ENCODE data around the gene CPEB2. TPM values are rescaled to one million over a fixed set of nuclear protein-coding genes. Genes with fewer than 3 reads are reported as not detected.

Gene CPEB2
- total RNA-seq, 1 donor, result 23.9 TPM

DNA sequence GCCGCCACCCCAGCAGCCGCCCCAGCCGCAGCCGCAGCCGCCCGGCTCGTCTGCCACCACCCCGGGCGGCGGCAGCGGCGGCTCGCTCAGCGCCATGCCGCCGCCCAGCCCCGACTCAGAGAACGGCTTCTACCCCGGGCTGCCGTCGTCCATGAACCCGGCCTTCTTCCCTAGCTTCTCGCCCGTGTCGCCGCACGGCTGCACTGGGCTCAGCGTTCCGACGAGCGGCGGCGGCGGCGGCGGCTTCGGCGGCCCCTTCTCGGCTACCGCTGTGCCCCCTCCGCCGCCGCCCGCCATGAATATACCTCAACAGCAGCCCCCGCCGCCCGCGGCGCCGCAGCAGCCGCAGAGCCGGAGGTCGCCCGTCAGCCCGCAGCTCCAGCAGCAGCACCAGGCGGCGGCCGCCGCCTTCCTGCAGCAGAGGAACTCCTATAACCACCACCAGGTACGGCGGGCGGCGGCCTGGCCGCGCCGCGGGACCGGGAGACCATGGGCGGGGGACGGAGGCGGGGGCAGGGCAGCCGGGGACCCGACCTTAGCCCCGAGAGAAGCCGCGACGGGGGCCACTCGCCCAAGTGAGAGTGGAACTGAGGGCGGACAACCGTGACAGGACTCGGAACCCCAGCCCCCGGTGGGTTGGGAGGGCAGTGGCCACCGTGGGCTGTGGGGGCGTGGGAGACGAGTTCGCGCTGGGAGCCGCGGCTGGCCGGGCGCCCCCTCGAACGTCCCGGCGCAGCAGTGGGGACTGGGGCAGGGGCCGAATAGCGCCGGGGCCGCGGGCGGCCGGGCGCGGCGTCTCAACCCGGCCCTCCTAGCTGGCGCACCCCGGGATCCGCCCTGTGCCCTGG lies 1.8 kb downstream of the CPEB2 start:
- Histone ChIP-seq H3K27me3 (ENCODE audit: insufficient read depth, low read length) (no peaks in the 10 kb centered on the region), H3K4me2 (ENCODE audit: insufficient read depth, low read length) (no peak overlapping the region), H3K27ac (ENCODE audit: low read depth, low read length) (peak overlapping the region; percentile 95), H2AFZ (ENCODE audit: low read length) (no peak overlapping the region), H3K4me1 (ENCODE audit: insufficient read depth, low read length) (peaks cover 38% of the 10 kb centered on the region), H4K20me1 (ENCODE audit: insufficient read depth, low read length) (peaks cover 35% of the 10 kb centered on the region), H3K9me3 (ENCODE audit: low read depth, low read length) (no peaks in the 10 kb centered on the region), H3K36me3 (ENCODE audit: insufficient read depth, low read length) (peaks cover 21% of the 10 kb centered on the region), H3K79me2 (ENCODE audit: insufficient read depth, low read length) (peaks cover 56% of the 10 kb centered on the region), H3K4me3 (ENCODE audit: insufficient read depth, low read length) (peak overlapping the region; percentile 99)
- TF ChIP-seq, protein P1, sequence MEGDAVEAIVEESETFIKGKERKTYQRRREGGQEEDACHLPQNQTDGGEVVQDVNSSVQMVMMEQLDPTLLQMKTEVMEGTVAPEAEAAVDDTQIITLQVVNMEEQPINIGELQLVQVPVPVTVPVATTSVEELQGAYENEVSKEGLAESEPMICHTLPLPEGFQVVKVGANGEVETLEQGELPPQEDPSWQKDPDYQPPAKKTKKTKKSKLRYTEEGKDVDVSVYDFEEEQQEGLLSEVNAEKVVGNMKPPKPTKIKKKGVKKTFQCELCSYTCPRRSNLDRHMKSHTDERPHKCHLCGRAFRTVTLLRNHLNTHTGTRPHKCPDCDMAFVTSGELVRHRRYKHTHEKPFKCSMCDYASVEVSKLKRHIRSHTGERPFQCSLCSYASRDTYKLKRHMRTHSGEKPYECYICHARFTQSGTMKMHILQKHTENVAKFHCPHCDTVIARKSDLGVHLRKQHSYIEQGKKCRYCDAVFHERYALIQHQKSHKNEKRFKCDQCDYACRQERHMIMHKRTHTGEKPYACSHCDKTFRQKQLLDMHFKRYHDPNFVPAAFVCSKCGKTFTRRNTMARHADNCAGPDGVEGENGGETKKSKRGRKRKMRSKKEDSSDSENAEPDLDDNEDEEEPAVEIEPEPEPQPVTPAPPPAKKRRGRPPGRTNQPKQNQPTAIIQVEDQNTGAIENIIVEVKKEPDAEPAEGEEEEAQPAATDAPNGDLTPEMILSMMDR (IDR thresholded peaks at IDR 0.05; ENCODE audit: extremely low read depth, low read depth, low read length), result no peak
- peak; percentile 62 for DNase-seq (ENCODE audit: insufficient read length, low spot score, missing footprints)

DNA sequence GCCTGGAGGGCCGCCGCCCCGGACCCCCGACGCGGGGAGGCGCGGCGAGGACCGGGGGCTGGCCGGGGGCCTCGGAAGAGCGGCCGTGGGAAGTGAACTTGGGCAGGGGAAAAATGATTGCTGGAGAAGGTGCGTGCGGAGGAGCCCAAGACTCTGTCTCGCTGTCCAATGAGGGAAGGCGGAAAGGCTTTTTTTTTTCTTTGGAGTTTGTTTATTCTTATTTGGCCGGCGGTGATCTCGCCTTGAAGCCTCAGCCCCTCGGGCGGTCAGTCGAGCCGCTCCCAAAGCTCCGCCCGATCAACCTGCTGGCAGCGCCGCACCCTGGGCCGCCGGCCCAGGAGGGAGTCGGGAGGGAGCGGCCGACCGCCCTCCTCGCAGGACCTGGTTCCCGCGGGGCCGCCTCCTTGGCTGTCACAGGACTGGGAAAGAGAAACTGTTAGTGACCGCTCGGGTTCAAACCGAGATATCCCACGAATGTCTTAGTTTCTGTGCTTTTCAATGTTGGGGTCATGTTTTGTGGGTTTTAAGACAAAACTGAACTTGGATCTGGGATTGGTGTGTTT lies 2.5 kb downstream of the CPEB2 start:
- peaks cover 28% of the 10 kb centered on the region for H3K36me3 ChIP-seq (ENCODE audit: insufficient read depth, low read length)
- H2AFZ ChIP-seq (ENCODE audit: low read length), result no peak overlapping the region
- H3K4me3 ChIP-seq (ENCODE audit: insufficient read depth, low read length), result peak overlapping the region; percentile 99
- H3K9me3 ChIP-seq (ENCODE audit: low read depth, low read length), result no peaks in the 10 kb centered on the region
- TF ChIP-seq, protein P1 (IDR thresholded peaks at IDR 0.05; ENCODE audit: extremely low read depth, low read depth, low read length), result no peak
- H3K27ac ChIP-seq (ENCODE audit: low read depth, low read length), result peak overlapping the region; percentile 95
- H3K79me2 ChIP-seq (ENCODE audit: insufficient read depth, low read length), result peaks cover 63% of the 10 kb centered on the region
- H3K4me1 ChIP-seq (ENCODE audit: insufficient read depth, low read length), result peaks cover 45% of the 10 kb centered on the region
- H4K20me1 ChIP-seq (ENCODE audit: insufficient read depth, low read length), result peaks cover 42% of the 10 kb centered on the region
- peak overlapping the region; percentile 94 for H3K4me2 ChIP-seq (ENCODE audit: insufficient read depth, low read length)
- H3K27me3 ChIP-seq (ENCODE audit: insufficient read depth, low read length), result no peaks in the 10 kb centered on the region
- DNase-seq (ENCODE audit: insufficient read length, low spot score, missing footprints), result peak; percentile 88

DNA sequence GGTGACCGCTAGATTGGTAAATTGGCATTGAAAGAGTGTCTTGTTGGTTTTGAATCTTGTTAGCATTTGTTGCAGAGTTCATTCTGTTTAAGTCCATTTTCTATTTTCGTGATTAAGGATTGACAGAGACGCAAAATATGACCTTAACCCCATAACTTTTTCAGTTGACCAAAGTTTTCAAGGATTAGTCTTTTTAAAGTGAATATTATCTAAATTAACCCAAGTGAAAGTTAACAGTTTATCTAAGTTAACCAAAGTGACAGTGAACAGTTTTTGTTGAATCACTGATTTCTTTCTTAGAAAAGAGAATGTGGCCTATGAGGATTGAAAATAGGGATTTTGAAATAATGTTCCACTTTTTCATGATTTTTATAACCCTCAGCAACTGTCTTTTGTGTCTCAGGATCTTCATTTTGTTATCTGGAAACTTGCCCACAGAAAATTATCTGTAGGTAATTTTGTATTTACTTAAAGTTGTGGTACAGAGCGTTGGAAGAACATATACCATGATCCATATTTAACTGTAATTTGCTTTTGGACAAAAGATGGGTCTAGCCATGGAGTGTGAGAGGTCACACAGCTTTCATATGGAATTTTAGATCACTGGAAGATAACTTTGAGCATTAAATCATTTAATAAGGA lies 3.3 kb downstream of the CPEB2 start:
- peak overlapping the region; percentile 94 for H3K4me2 ChIP-seq (ENCODE audit: insufficient read depth, low read length)
- TF ChIP-seq, protein P1 (IDR thresholded peaks at IDR 0.05; ENCODE audit: extremely low read depth, low read depth, low read length), result no peak
- peaks cover 49% of the 10 kb centered on the region for H3K4me1 ChIP-seq (ENCODE audit: insufficient read depth, low read length)
- peak overlapping the region; percentile 95 for H3K27ac ChIP-seq (ENCODE audit: low read depth, low read length)
- DNase-seq (ENCODE audit: insufficient read length, low spot score, missing footprints), result peak; percentile 74
- H3K27me3 ChIP-seq (ENCODE audit: insufficient read depth, low read length), result no peaks in the 10 kb centered on the region
- no peaks in the 10 kb centered on the region for H3K9me3 ChIP-seq (ENCODE audit: low read depth, low read length)
- H3K79me2 ChIP-seq (ENCODE audit: insufficient read depth, low read length), result peaks cover 71% of the 10 kb centered on the region
- no peak overlapping the region for H2AFZ ChIP-seq (ENCODE audit: low read length)
- H4K20me1 ChIP-seq (ENCODE audit: insufficient read depth, low read length), result peaks cover 47% of the 10 kb centered on the region
- H3K36me3 ChIP-seq (ENCODE audit: insufficient read depth, low read length), result peaks cover 36% of the 10 kb centered on the region
- H3K4me3 ChIP-seq (ENCODE audit: insufficient read depth, low read length), result peak overlapping the region; percentile 99
